HG03378 (cell line): Measurements from ENCODE around the gene DDN.

Experiments used
- ATAC-seq: cut with Tn5 transposase; IDR thresholded peaks from one replicate; pipeline ENCODE4 v1.9.1; 2021; ENCODE audit warnings: mild to moderate bottlenecking, moderate library complexity; ENCODE audit not compliant: unreplicated experiment

Gene DDN

DNA sequence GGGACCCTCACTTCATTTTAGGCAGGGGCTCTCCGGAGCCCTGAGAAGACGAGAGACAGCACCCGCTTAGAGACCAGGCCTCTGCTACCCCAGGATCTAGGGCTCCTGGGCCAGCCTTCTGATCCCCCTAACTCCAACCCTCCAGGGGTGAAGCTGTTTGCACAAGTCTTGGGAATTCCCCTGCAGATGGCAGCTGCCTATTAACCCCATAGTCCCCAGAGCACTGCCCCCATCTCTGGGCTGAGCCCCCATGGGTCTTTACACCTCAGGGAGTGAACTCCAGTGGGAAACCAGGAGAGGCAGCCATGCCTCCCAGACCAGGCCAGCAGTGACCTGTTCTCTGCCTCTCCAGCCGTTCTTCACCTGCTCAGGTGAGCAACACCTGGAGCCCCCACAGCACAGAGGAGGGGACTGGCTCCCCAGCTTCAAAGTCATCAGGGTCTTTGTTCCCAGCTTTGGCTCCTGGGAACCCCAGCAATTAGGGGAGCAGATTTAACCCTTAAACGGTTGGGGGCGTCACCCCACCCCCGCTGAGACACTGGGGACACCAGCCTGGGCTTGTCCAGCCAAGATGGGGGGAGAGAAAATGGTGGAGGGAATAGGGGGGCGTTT, 29.9 kb downstream of the DDN start:
- ATAC-seq: no peak

- ATAC-seq: no peak
Observed at GRCh38 chr12:48968467-48968866, 30.7 kb downstream of the DDN start.

DNA sequence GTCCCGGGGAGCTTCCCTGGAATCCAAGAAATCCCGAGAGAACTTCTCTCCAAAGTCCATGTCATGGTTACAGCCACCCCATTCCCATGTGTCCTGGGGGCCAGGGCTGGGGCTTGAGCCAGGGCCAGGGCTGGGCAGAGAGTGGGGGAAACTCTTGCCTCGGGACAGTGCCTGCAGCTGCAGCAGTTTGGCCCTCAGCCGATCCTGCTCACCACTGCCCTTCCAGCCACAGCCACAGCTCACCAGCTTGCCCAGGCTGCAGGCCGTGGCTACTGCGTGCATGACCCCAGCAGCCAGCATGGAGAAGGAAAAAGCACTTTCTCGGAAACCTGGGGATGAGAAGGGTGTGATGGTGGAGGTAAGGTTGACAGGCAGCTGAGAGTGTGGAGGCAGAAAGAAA, 31.2 kb downstream of the DDN start:
- no peak for ATAC-seq

GRCh38 chr12:48966177-48966895, 32.8 kb downstream of the DDN start:
- ATAC-seq: no peak

GRCh38 chr12:48965298-48965838, 33.8 kb downstream of the DDN start:
- no peak for ATAC-seq

DNA sequence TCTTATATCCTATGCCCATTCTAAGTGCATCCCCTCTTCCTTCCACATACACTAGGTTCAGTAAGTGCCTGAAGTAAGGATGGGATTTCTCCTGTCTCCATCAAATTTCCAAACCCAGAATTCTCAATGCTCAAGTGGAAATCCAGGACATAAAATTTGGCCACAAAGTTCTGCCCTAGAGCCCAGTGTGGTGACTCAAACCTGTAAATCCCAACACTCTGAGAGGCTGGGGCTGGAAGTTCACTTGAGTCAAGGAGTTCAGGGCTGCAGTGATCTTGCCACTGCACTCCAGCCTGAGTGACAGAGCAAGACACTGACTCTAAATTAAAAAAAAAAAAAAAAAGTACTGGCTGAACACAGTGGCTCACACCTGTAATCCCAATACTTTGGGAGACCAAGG, 37.4 kb downstream of the DDN start:
- ATAC-seq: no peak

DNA sequence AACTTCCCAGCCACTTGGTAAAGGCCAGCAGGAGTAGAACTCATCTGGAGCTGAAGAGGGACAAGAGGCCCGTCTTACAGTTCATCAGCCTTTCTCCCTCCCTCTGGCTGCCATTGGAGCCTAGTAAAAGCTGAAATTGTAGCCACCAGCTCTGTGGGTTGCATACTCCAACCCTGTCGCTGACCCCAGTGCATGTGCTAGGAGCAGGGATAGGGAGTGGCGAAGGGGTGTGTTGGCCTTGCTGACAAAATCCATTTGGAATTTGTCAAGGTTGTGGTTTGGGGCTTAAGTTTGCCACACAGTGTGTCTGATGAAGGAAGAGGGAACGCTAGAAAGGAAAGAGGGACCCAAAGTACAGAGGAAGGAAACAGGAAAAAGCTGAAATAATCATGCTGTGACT, 37.8 kb downstream of the DDN start:
- ATAC-seq: no peak

DNA sequence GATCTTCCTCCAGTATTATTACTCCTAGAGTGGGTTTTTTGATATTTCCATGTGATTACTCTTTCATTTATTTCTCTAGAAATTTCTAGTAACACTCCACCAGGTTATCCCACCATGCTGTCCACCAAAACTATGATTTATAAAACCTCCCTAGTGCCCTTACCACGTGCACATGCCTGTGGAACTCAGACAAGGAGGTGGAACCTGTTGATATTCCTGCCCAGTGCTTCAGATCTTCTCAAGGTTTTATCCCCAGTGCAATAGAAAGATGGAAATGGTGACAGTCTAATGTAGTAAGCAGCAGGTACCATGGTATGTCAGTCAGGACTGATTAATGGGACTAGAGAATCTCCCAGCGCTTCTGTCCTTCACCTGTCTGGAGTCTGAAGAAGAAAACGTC, 38.3 kb downstream of the DDN start:
- ATAC-seq: no peak

DNA sequence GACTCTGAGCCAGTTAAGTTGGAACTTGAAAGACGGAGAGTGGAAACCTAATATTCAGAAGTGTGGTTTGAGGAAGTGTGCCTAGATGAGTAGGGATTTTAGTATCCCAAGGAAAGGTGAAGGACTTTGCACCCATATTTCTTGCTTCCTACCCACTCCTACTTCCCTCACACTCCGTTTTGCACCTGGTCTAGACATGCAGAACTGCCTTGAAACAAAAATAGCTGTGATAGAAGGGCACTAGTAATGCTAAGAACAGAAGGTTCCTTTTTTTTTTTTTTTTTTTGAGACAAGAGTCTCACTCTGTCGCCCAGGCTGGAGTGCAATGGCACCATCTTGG, 41.2 kb downstream of the DDN start:
- ATAC-seq: no peak

DNA sequence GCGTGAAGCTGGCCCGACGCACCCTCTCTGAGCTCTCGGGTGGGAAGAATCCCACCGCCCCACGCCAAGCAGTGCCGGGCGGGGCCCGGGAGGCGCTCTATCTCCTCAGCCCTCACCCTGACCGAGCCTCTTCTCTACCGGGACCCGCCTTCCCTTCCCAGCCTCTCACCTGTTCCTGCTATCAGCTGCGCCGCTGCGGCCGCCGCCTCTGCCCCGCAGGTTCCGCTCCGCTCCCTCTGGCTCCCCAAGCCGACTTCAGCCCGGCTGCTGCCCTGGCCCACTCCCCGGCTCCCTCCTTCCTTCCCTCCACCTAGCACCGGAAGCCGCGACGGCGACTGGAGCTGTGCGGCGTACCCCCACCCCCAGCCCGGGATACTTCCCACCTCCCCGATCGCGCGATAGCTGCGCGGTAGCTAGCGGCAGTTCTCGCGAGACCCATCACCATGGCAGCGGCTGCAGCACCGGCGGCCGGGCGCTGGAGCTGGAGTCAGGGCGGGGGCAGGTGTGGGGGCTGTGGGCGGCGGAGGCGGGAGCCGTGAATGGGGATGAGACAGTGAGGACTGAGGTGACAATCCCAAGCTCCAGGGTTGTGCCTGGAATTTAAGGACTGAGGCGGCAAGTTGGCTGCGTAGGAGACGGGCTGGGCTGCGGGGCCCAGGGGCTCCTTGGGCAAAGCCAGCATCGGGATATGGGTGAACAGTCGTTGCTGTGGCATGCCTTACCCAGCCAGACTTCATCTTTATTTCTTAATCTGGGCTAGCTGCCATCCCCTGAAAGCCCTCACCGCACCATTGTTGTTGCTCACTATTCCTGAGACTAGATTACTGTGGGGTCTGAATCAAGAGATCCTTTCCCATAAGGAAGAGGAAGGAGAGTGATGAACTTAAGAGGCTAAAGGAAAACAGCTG, 41.8 kb downstream of the DDN start, which contains the start of gene ARF3:
TSS of gene ARF3 (minus strand) at position 347 of the 908 bp plus-strand sequence. CDS start 16,392 bp downstream, outside the sequence.
- ATAC-seq: peak; percentile 56

GRCh38 chr12:48956279-48957140, 42.7 kb downstream of the DDN start:
- ATAC-seq: no peak

DNA sequence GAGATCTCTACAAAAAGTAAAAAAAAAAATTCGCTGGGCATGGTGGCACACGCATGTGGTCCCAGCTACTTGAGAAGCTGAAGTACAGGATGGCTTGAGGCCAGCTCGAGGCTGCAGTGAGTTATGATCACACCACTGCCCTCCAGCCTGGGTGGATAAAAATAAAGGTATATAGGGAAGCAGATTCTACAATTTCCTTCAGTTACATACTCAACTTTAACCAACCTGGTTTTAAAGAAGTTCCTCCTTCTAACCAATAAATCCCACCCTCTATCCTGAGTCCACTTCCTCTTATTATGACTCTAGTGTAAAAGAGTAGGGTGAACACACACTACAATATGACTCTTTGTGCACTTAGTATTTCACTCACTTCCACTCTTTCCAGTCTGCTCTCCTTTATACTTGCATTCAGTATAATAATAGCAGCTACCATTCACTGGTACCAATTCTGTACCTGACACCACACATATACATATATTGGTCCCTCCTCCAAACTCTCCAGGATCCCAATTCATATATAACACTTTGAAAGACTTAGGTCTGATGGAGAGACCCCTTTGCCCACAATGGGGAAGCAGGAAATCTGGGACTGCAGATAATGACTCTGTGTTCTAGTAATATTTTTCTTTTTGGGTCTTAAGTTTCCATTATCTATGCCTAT, 44.2 kb downstream of the DDN start:
- no peak for ATAC-seq

- ATAC-seq: no peak
Observed at GRCh38 chr12:48954061-48954460, 45.1 kb downstream of the DDN start.

DNA sequence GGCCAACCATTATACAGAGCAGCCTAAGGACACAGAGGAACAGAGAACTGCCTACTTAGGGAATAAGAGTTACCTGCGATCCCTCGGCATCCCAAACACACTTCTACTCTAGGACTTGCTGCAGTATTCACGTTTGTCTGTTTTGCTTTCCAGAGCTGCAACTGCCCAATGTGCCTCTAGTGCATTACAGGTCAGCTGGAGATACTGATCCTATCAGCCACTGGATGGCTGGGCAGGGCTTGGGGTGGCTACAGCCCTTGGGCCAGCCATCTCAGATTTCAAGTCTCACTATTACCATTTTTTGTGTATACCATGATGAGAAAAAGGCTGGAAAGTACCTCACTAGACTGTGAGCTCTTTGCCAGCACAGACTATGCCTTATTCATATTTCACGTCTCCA, 46.5 kb downstream of the DDN start:
- ATAC-seq: no peak

DNA sequence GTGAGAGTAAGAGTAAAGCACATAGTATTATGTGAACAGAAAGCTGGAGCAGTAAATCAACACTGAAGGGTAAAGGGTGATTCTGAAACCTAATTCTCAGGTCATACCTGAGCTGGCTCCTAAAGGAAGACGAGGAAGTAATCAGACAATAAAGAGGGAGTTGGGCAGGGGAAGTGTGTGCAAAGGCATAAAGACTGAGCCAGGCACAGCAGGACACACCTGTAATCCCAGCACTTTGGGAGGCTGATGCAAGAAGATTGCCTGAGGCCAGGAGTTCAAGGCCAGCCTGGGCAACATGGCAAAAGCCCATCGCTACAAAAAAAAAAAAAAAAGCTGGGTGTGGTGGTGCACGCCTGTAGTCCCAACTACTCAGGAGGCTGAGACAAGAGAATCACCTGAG, 51.4 kb downstream of the DDN start:
- no peak for ATAC-seq

DNA sequence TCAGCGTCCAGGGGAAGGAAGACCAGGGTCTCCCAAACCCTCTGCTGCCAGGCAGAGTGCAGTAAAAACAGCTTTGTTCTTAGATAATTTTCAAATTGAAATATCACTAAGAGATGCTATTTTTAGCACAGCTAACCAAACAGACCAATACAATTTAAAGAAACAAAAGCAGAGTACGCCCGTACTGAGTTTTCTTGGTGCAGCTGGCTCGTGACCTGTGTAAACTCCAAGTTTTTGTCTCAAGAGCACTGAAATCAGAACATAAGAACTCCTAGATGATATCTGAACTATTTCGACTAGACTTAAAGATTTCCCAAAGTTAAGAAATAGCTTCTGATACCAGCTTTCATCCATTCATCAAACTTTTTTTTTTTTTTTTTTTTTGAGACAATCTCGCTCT, 52.2 kb downstream of the DDN start:
- no peak for ATAC-seq

GRCh38 chr12:48946205-48946604, 53.0 kb downstream of the DDN start:
- ATAC-seq: no peak
